ENCODE measurements around the gene DHRSX.
"Not testable (repeated sequence)": the region's sequence is repeated elsewhere in the genome, so short reads cannot be mapped to it uniquely, and the experiment has no call there.

The DHRSX gene

GRCh38 chrX:2450681-2451080 is 50.1 kb downstream of the DHRSX start:
- no peak for DNase-seq

- no peak for DNase-seq
Observed at GRCh38 chrX:2449135-2449886, 51.5 kb downstream of the DHRSX start.

GRCh38 chrX:2447484-2447883 is 53.3 kb downstream of the DHRSX start:
- DNase-seq, result no peak

- no peak for DNase-seq
Observed at GRCh38 chrX:2446815-2447214, 54.0 kb downstream of the DHRSX start.

- no peak for DNase-seq
Observed at GRCh38 chrX:2445662-2446623, 54.8 kb downstream of the DHRSX start.

GRCh38 chrX:2442694-2443093 is 58.1 kb downstream of the DHRSX start:
- DNase-seq, result no peak

GRCh38 chrX:2441466-2441865 is 59.3 kb downstream of the DHRSX start:
- DNase-seq, result no peak

GRCh38 chrX:2439613-2440012 is 61.2 kb downstream of the DHRSX start:
- no peak for DNase-seq

- no peak for DNase-seq
Observed at GRCh38 chrX:2435465-2435864, 65.3 kb downstream of the DHRSX start.

- no peak for DNase-seq
Observed at GRCh38 chrX:2434270-2435163, 66.3 kb downstream of the DHRSX start.

GRCh38 chrX:2432298-2432863 is 68.4 kb downstream of the DHRSX start:
- DNase-seq, result no peak

- no peak for DNase-seq
Observed at GRCh38 chrX:2430265-2430825, 70.4 kb downstream of the DHRSX start.

GRCh38 chrX:2427737-2428136 is 73.0 kb downstream of the DHRSX start:
- no peak for DNase-seq

- no peak for DNase-seq
Observed at GRCh38 chrX:2427147-2427546, 73.6 kb downstream of the DHRSX start.

GRCh38 chrX:2426289-2426882 is 74.4 kb downstream of the DHRSX start:
- no peak for DNase-seq

GRCh38 chrX:2425286-2426071 is 75.3 kb downstream of the DHRSX start:
- DNase-seq, result no peak

- DNase-seq, result no peak
Observed at GRCh38 chrX:2424317-2424716, 76.5 kb downstream of the DHRSX start.

GRCh38 chrX:2423899-2424298 is 76.9 kb downstream of the DHRSX start:
- DNase-seq, result no peak

- no peak for DNase-seq
Observed at GRCh38 chrX:2423282-2423681, 77.5 kb downstream of the DHRSX start.

- not testable (repeated sequence) for DNase-seq
Observed at GRCh38 chrX:2419418-2419817, 81.4 kb downstream of the DHRSX start.

- DNase-seq, result no peak
Observed at GRCh38 chrX:2418000-2418399, 82.8 kb downstream of the DHRSX start.

All from CD4-positive, alpha-beta T cell treated with Interleukin-21 for 1 hour (primary cell).